Measurements from ENCODE around the gene ARID1A.
"Not testable (repeated sequence)": the region's sequence is repeated elsewhere in the genome, so short reads cannot be mapped to it uniquely, and the experiment has no call there.

The ARID1A gene

DNA sequence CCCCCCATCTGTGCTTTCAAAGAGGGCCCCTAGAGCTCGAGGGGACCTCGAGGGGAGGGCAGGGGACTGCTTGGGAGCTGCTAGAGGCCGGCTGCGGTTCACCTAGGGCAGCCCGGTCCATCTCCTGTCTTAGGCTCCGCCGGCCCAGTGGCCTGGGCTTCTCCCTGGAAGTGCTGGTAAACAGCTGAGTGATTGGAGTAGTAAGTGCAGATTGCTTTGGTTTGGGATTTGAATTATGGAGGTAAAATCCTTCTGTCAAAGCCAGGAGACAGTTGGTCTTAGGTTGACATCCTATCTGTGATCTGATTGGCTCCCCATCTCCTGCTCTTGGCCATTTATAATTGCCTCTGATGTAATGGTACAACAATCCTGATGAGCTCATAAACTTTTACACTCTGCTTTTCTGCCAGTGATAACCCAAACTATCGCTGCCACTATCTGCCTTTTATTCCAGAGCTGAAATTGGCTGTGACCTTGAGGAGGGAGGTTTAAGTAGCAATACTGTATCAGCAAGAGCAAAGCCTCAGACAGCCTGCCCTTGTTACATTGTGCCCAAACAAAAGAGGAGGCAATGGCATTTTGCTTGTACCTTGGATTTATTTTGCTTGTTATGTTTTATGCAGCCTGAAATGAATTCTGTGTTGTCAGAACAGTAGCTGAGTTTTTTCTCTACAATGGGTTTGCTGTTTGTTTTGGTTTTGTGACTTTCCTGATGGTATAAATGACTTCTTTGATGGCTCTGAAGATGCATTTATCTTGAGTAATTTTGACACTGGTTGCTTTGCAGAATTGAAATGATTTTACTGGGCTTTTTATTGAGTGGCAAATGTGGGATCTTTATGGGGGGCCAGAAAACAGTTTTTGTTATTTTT is 2.4 kb downstream of the ARID1A start:
- DNase-seq (ENCODE audit: low read depth), result peak; percentile 94

DNA sequence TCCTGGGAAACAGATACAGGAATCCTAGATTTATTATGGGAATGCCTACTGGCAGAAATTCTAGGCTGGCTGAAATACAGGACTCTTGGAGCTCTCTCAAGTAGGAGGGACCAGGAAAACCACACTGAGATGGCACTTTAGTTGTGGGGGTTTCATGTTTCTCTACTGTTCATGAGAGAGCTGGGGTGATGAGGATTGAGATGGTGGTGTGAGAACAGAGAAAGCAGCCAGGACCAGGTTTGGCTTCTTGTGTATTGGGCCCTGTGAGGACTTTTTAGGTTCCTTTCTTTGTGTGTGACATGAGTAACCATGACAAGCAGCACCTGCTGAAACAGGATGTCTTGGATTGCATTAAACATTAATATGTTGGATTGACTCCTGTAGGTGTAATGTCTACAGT is 4.9 kb downstream of the ARID1A start:
- no peak for DNase-seq (ENCODE audit: low read depth)

DNA sequence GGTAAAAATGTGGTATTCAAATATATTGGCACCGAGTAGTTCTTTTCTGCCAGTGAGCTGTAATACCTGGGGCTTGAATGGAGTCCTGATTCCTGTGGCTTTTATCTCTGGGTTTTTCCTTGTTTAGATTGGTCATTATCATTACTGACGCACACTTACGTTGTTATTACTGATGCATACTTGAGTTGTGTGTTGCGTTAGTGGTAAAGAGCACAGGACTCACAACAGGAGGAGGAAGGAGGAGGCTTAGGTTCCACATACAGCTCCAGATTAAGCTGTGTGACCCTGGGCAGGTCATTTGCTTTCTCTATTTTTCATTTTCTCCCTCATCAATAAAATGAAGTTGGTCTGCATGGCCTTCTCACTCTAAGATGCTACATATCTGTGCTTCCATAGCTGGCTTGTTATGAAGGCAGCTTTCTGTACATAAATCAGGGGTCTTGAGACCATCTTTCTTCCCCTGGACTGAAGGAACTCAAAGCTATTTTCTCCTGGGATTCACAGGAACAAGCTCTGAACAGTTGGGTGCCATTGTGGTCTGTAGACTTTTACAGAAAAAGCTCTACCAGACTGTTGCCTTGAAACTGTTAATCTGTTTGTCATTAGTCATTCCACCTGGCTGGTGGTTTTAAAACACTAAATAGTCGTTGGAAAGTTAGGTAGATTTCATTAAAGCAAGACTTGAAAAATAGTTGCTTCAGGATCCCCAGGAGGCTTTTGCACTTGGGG is 5.6 kb downstream of the ARID1A start:
- no peak for DNase-seq (ENCODE audit: low read depth)

DNA sequence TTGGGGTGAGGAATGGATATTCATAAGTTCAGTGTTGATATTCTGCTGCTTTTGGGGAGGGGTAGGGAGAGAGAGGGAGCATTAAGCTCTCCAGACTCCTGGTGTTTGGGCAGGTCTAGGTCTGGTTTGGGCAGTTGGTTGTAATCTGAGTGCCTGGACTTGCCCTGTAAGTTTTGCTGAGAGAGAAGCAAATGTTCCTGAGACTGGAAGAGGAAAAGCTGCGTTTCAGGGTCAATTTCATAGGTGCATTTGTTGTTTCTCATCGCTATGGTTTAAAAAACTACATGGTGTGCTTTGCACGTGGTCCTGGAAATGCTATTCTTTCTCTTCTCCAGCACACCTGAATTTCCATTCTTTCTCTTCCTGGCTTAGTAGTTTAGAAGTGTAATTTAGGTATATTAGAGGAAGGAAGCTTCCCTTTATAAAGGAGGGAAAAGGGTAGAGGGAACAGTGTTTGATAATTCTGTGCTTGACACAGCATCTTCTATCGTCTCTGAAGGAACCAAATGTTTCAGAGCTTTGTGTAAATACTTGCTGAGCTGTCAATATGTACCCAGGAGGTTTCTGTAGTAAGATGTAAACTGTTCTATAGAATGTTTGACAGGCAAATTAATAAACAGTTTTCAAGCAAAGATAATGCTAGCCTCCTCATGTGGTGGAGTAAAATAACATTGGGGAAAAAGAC is 6.3 kb downstream of the ARID1A start:
- no peak for DNase-seq (ENCODE audit: low read depth)

DNA sequence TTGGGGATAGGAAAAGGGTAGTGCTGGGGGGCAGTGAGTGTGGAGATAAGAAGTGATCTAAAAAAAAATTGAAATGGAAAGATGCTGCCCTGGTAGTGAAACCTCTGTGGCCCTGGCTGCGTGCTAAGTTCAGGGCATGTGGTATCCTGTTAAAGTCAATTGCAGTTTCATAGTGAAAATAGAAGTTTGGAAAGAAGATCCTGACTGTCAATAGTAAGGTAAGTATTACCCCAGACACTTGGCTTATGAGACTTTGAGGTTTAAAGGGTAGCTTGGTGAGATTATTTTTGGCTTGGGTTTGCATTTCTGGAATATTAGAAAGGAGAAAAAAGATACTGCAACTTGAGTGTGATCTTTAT is 6.8 kb downstream of the ARID1A start:
- DNase-seq (ENCODE audit: low read depth), result no peak

DNA sequence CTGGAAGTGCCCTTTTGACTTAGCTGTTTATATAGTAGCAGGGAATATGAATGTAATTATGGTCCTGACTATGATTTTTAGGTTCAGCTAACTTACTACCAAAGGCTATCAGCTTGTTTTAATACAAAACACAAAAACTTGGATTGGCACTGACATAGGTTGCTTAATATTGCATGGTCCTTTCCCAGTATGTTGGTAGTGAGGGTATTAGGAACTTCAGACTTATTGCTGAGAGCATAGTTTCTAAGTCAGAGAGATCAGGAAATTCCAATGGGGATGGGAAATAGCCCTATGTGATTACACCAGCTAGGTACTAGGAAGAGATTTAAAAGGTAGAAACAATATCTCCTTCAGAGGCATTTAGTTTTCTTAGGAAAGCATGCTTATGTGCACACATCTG is 7.7 kb downstream of the ARID1A start:
- no peak for DNase-seq (ENCODE audit: low read depth)

DNA sequence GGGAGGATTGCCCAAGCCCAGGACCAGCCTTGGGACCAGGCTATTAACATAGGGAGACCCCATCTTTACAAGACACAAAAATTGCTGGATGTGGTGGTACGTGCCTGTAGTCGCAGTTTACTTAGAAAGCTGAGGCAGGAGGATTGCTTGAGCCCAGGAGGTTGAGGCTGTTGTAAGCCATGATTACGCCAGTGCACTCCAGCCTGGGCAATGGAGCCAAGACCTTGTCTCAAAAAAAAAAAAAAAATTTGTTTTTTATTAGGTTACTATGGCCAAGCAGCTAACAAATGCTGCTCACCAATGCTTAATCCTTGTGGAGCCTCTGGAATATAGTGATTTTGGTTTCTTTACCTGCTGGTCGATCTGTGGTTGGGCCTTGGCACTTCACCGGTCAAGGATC is 8.8 kb downstream of the ARID1A start:
- DNase-seq (ENCODE audit: low read depth), result no peak

DNA sequence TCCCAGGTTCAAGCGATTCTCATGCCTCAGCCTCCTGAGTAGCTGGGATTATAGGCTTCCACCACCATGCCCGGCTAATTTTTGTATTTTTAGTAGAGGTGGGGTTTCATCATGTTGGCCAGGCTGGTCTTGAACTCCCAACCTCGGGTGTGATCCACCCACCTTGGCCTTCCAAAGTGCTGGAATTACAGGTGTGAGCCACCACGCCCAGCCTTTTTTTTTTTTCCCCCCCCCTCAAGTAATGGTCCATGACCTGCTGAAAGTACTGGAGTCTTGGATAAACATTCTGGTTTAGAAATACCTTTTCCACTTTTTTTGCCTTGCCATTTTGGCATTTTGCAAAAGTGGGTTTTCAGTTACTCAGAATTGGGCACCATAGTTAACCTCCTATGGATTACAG is 9.4 kb downstream of the ARID1A start:
- DNase-seq (ENCODE audit: low read depth), result not testable (repeated sequence)

DNA sequence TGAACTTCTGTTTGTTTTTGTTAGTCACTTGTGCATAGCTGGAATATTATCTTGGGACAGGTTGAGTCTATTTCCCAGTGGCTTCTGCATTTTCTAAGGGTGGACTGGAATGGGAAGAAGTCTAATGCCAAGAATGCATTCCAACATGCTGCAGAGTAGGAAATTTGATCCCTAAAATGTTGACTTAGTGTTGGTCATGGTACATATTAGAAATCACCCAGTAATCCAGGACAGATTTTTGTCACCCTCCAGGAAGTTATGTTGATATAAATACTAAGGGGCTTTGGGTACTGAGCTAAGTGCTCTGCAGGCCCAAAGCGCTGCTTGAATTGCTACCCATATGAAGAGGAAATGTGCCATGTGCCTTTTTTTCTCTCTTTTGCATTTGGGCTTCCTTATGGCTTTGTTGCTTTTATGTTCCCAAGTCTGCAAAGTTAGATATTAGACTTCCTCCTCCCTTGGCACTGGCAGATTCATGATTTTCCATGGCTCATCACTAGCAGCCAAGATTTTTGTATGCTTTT is 10.0 kb downstream of the ARID1A start:
- peak; percentile 65 for DNase-seq (ENCODE audit: low read depth)

DNA sequence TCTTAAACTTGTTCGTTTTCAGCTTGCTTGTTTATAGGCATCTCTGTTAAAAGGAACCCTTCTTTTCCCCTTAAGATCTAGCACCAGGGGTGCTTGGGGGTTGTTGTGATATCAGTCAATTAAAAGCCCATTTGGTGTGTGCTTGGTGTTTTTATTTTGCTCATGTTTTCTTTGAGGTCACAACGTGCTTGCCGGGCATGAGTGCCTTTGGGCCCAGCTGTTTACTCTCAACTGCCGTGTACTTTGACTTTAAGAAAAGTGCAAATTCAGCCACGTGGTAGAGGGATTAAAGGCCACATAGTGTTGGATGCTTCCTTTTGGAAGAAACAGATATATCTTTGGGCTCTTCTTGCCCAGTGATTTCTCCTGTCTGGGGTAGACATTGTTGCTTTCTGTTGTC is 10.5 kb downstream of the ARID1A start:
- DNase-seq (ENCODE audit: low read depth), result no peak

DNA sequence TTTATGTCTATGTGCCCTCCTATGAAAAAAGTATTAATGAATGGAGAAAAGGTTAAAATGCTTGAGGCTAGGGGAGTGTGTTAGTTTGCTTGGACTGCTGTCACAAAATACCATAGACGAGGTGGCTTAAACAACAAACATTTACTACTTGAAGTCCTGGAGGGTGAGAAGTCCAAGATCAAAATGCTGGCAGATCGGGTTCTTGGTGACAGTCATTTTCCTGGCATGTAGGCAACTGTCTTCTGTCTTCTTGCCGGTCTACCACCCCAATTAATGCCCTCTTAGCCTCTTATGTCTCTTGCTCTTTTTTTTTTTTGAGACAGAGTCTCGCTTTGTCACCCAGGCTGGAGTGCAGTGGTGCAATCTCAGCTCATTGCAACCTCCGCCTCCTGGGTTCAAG is 15.0 kb downstream of the ARID1A start:
- DNase-seq (ENCODE audit: low read depth), result no peak

DNA sequence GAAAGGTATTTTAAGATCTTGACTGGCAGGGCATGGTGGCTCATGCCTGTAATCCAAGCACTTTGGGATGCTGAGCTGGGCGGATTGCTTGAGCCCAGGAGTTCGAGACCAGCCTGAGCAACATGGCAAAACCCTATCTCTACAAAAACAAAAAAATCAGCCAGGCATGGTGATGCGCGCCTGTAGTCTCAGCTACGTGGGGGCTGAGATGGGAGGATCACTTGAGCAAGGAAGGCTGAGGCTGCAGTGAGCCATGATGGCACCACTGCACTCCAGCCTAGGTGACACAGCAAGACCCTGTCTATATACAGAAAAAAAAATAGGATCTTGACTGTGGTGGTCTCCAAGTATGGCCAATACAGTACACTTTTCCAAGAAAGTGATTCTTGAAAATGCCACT is 16.0 kb downstream of the ARID1A start:
- DNase-seq (ENCODE audit: low read depth), result no peak

DNA sequence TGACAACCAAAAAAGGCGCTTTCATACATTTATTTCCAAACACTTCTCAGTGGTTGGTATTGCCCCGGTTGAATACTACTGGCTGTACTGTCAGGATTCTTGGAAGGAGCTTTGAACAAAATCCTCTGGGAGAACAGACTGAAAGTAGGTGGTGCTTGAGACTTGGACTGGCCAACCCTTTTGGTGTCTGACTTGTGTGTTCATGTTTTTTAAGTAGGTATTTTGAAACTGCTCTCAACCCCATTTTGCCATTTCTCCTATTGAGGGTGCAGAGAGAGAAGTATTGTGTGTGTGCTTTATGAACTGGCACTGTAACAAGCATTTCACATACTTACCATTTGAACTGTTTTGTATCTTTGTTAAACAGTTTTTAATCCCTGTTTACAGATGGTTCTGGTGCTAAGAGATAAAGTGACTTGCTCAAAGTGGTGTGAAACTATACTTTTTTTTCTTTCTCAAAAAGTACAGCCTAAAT is 21.2 kb downstream of the ARID1A start:
- DNase-seq (ENCODE audit: low read depth), result peak; percentile 65

DNA sequence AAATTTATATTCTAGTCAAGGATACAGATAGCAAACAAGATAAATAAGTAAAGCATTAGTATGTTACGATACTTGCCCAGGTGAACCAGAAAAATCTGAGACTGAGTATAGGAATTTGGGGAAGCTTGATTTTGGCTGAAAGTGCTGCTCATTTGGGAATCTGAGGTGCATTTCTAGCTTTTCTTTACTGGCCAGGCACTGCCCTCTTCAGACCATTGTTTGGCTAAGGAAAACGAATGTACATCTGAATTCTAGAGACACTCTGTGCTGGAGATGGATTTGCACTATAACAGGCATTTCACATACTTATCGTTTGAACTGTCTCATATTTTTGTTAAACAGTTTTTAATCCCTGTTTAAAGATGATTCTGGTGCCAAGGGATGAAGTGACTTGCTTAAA is 23.4 kb downstream of the ARID1A start:
- no peak for DNase-seq (ENCODE audit: low read depth)

DNA sequence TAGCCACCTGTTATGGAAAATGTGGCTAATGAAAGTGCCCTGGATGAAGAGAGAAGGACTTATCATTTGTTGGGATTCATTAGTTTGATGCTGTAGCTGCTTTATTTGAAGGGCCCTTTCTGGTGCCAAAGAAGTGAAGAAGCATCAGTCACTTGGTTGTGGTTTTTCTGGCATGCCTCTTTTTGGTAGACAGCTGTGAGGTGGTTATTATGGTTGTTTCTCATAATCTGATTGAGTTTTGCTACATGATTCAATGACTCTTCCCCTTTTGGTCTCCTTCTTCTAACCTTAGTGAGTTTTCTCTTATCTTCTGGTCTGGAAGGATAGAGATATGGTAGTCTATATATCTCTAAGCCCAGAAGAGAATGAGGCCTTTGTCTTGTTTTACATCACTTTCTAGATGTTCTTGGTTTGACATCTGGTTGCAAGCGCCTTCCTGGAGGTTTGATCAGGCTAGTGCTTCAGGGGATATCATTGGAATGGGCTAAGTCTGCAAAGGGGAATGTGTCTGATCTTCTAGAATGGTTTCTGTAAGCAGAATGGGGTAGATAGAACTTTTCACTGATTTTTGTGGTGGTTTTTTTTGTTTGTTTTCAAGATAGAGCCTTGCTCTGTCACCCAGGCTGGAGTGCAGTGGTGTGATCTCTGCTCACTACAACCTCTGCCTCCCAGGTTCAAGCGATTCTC is 26.0 kb downstream of the ARID1A start:
- DNase-seq (ENCODE audit: low read depth), result no peak

DNA sequence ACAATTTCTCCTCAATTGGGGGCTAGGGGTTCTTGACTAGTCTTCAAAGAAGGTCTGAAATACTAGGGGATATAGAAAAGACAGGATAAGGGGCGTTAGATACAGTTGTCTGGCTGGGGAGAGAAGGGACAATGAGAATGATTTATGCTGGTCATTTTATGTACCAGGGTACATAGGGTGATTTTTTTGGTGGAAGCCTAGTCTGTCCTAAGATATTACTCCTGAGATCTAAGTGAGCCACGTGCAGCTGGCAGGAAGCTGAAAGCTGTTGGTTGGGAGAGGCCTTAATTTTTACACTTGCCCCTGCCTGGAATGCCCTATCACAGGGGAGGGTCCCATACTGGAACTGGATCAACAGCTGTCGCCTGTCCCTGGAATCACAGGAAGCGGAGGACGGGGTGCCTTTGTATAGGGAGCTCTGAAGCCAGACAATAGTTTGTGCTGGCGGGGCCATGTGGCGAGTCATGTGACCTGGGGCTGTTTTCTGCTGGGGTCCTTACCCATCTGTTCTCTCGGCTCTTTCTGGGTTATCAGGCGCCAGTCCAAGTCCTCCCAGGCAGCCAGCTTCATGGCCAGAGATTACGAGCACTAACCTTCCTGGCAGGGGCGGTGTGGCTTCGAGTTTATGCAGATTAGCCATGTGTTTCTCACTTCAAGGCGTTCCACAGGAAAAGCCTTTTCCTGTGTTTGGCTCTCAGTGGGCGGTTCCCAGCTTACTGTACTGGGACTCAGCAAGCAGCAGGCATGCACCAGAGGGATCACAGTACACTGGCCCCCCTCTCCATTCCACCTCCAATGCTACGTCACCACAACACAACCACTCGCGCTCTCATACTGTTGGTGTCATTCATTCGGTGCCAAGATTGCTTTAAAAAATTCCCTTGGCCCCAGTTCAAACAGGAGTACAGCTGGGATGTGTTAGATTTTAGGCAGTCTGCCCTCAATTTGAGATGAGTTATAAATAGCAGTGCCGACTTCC is 27.5 kb downstream of the ARID1A start:
- peak; percentile 87 for DNase-seq (ENCODE audit: low read depth)

DNA sequence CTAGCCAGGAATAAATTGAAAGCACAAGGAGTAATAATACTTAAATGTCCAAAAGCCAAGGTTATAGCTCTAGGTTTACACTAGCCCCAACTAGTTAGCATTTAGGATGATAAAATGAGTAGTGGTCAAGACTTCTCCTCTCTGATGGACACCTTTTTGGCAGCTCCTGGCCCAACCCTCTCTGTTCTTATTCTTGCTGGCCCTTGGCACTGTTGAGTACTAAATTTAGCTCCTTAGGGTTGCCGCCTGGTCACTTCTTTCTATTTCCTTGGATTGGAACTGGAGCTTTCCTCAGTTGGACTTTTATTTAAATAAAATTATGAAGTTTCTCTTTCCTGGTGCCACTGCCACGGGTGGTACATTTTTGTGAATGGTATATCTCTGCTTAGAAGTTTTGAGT is 28.3 kb downstream of the ARID1A start:
- DNase-seq (ENCODE audit: low read depth), result no peak

DNA sequence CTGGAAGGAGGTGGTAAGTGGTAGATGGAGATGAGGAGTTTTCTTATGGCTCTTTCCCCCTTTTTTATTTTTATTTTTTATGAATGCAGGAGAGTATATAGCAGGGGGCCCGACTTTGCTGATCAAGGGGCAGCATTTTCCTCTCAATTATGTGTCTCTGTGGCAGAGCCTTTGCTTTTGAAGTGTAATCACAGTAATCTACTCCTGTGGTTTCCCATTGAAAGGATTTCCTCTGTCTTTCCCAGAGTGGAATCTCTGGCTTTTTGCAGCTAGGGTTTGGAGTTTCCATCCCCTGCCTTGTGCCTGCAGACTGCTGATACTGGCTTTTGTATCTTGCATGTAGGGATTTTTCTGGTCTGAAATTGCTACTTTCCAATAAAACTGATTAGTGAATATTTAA is 29.1 kb downstream of the ARID1A start:
- DNase-seq (ENCODE audit: low read depth), result no peak

DNA sequence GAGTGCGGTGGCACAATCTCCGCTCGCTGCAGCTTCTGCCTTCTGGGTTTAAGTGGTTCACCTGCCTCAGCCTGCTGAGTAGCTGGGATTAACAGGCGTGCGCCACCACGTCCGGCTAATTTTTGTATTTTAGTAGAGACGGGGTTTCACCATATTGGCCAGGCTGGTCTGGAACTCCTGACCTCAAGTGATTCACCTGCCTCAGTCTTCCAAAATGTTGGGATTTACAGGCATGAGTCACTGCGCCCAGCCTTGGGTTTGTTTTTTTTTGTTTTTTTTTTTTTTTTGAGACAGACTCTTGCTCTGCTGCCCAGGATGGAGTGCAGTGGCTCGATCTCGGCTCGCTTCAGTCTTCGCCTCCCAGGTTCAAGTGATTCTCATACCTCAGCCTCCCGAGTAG is 30.1 kb downstream of the ARID1A start:
- DNase-seq (ENCODE audit: low read depth), result not testable (repeated sequence)

DNA sequence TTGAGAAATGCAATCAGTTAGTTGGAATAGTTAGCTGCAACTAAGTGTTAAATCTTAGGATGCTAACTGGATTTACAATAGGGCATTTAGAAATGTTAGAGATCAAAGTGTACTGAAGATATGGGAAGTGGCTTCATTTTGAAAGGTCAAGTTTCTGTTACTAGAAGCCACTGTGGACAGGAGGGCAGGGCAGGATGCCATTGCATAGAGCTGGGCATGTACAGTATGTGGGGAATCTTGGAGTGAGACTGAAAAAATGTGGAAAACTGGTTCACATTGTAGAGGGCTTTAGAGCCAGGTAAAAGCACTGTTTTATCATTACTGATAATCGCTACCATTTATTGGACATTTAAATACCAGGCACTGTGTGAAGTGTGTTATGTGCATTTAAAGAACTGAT is 31.0 kb downstream of the ARID1A start:
- no peak for DNase-seq (ENCODE audit: low read depth)

DNA sequence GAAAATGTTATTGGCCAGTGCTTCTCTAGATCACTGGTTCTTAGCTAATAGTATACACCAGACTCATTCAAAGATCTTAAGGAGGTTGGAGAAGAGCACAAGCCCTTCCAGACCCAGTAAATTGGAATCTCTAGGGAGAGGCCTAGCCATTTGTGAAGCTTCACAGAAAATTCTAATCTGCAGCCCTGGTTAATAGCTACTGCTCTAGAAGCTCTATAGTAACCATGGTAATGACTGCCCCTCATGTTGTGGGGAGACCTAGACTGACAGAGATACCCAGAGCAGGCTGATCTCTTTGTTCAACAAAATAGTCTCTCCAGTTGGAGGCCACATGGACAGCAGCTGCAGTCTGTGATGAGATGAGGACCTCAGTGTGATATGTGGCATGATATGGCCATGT is 31.7 kb downstream of the ARID1A start:
- no peak for DNase-seq (ENCODE audit: low read depth)
